MG63 (cell line): Measurements from ENCODE around the gene RGPD5. TPM values are rescaled to one million over a fixed set of nuclear protein-coding genes. Genes with fewer than 3 reads are reported as not detected.
"Not testable (repeated sequence)": the region's sequence is repeated elsewhere in the genome, so short reads cannot be mapped to it uniquely, and the experiment has no call there.

ENCODE experiments used
- DNase-seq: peaks from one replicate; pipeline ENCODE4 v3.0.0-alpha.2; 2020
- H3K27me3 ChIP-seq: fragments of 250-450 bp; sonication (Bioruptor Pico); 2 replicates; pipeline ENCODE4 v1.5.1; 2020; ENCODE audit warnings: mild to moderate bottlenecking, moderate library complexity
- H3K36me3 ChIP-seq: fragments of 250-450 bp; sonication (Bioruptor Pico); 2 replicates; pipeline ENCODE4 v1.5.1; 2020; ENCODE audit warnings: mild to moderate bottlenecking, moderate library complexity
- H3K4me3 ChIP-seq: fragments of 250-450 bp; sonication (Bioruptor Pico); 2 replicates; pipeline ENCODE4 v1.5.1; 2020; ENCODE audit warnings: mild to moderate bottlenecking, moderate library complexity
- H3K9me3 ChIP-seq: fragments of 250-450 bp; sonication (Bioruptor Pico); 2 replicates; pipeline ENCODE4 v1.5.1; 2020; ENCODE audit warnings: mild to moderate bottlenecking, moderate library complexity
- total RNA-seq: library from RNA; depleted of rRNA; stranded (reverse); fragments of >200 nt; shearing (Covaris generic); gene quantifications from 2 replicates; pipeline ENCODE4 v1.2.3, GENCODE V29; 2014; ENCODE audit warnings: low replicate concordance; rRNA removed

Gene RGPD5
- 4.9 and 8.6 TPM in 2 replicates for total RNA-seq

DNA sequence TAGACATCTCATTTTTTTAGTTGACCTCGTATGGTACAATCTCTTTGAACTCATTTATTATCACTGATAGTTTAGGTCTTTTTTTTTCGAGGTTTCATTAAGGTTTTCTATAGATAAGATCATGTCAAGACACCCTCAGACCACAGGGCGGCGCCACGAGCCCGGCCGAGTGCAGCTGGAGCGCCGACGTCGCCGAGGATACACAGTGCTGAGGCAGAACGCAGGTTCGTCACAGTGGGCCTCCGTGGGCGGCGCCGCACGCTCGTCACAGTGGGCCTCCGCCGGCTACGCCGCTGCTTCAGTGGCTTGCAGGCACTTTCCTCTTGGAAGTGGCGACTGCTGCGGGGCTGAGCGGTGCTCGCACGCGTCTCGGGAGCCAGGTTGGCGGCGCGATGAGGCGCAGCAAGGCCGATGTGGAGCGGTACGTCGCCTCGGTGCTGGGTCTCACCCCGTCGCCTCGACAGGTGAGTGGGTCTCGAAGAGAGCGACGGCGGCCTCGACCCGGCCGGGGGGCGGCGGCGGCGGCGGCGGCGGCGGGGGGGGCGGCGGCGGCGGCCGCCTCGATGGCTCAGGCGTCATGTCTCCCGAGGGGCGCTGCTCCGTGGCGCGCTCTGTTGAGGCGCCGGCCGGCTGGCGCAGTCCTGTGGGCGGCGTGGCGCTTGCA is at the start of gene RGPD5:
RGPD5 (plus strand) TSS at position 232 of the 664 bp plus-strand sequence; CDS start at position 393, 161 bp downstream.
- DNase-seq, H3K9me3 ChIP-seq, H3K4me3 ChIP-seq, H3K36me3 ChIP-seq, H3K27me3 ChIP-seq: not testable (repeated sequence)

GRCh38 chr2:109751572-109751971 is 42.5 kb upstream of the RGPD5 start:
- not testable (repeated sequence) for H3K36me3 ChIP-seq, H3K9me3 ChIP-seq, H3K4me3 ChIP-seq, DNase-seq, H3K27me3 ChIP-seq

- H3K27me3 ChIP-seq, H3K9me3 ChIP-seq, H3K4me3 ChIP-seq, DNase-seq, H3K36me3 ChIP-seq: not testable (repeated sequence)
These were observed 36.8 kb upstream of the RGPD5 start for GRCh38 chr2:109757163-109757824.

GRCh38 chr2:109760265-109761042 is 33.7 kb upstream of the RGPD5 start:
- not testable (repeated sequence) for DNase-seq, H3K36me3 ChIP-seq, H3K4me3 ChIP-seq, H3K9me3 ChIP-seq, H3K27me3 ChIP-seq

DNA sequence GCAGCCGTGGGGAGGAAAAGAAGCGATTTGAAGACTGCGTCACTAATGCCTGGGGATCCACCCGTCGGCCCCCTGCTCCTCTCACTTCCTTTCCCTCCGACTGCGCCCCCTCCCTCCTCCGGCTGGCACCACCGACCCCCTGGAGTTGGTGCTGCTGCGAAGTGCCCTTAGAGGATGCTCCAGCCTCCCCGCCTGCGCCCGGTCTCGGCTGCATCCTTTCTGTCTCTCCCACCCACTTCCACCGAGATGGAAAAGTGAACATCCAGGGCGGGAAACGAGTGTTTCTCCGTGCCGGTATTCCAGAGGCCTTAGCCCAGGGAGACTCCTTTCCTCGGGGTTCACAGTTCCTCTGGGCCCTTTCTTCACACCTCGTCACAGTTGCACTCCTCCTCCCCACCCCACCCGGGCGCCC is 33.1 kb upstream of the RGPD5 start:
- not testable (repeated sequence) for DNase-seq, H3K9me3 ChIP-seq, H3K27me3 ChIP-seq

DNA sequence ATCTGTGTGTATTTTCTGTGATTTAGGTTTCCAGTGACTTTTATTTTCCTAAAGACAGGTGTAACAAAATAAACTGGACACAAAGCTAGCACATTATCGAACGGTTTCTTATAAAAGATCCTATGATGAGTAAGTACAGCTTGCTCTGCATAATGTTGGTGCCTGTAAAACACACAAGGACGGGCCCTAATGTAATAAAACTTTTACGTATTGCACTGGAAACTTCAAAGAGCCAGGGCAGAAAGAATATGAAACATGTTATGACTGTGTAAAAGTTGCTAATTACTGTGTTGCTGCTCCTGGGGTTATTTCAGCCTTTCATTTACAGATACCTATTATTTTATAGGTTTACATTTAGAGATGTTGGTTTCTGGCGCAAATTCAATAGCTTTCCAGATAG is 32.1 kb upstream of the RGPD5 start:
- not testable (repeated sequence) for H3K9me3 ChIP-seq, H3K4me3 ChIP-seq, H3K36me3 ChIP-seq, H3K27me3 ChIP-seq, DNase-seq

More for the DNA sequence above, 33.1 kb upstream of the RGPD5 start:
- not testable (repeated sequence) for H3K4me3 ChIP-seq, H3K36me3 ChIP-seq

- not testable (repeated sequence) for H3K27me3 ChIP-seq, H3K4me3 ChIP-seq, H3K9me3 ChIP-seq, DNase-seq, H3K36me3 ChIP-seq
These were observed 28.0 kb upstream of the RGPD5 start for GRCh38 chr2:109766074-109766473.

- not testable (repeated sequence) for H3K4me3 ChIP-seq, DNase-seq, H3K27me3 ChIP-seq, H3K36me3 ChIP-seq, H3K9me3 ChIP-seq
These were observed 27.1 kb upstream of the RGPD5 start for GRCh38 chr2:109766886-109767578.

DNA sequence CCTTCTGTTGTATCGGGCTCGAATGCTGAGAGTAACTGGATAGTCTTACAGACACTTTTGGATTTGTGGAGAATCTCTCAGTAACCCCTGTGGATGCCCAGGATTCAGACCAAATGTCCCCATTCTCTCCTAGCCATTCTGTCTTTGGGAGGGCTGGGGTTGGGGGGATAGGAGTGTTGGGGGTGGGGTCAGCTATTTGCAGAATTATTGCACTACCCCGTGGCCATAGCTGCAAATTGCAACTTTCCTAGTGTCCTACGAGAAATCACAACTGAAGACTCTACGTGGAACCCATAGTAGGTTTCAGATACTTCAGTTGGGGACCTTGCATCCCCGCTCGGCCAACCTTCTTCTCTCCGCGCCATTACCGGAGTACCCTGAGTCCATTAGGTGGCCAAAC is 25.2 kb upstream of the RGPD5 start:
- not testable (repeated sequence) for DNase-seq, H3K4me3 ChIP-seq, H3K36me3 ChIP-seq, H3K27me3 ChIP-seq, H3K9me3 ChIP-seq

- not testable (repeated sequence) for H3K36me3 ChIP-seq, DNase-seq, H3K9me3 ChIP-seq, H3K27me3 ChIP-seq, H3K4me3 ChIP-seq
These were observed 15.0 kb upstream of the RGPD5 start for GRCh38 chr2:109779118-109779517.

- not testable (repeated sequence) for H3K36me3 ChIP-seq
These were observed 12.8 kb upstream of the RGPD5 start for GRCh38 chr2:109781147-109781816.

GRCh38 chr2:109782446-109782993 is 11.6 kb upstream of the RGPD5 start:
- not testable (repeated sequence) for H3K27me3 ChIP-seq, H3K4me3 ChIP-seq, H3K36me3 ChIP-seq, DNase-seq, H3K9me3 ChIP-seq

More at GRCh38 chr2:109781147-109781816, 12.8 kb upstream of the RGPD5 start:
- not testable (repeated sequence) for H3K4me3 ChIP-seq, DNase-seq, H3K27me3 ChIP-seq, H3K9me3 ChIP-seq

DNA sequence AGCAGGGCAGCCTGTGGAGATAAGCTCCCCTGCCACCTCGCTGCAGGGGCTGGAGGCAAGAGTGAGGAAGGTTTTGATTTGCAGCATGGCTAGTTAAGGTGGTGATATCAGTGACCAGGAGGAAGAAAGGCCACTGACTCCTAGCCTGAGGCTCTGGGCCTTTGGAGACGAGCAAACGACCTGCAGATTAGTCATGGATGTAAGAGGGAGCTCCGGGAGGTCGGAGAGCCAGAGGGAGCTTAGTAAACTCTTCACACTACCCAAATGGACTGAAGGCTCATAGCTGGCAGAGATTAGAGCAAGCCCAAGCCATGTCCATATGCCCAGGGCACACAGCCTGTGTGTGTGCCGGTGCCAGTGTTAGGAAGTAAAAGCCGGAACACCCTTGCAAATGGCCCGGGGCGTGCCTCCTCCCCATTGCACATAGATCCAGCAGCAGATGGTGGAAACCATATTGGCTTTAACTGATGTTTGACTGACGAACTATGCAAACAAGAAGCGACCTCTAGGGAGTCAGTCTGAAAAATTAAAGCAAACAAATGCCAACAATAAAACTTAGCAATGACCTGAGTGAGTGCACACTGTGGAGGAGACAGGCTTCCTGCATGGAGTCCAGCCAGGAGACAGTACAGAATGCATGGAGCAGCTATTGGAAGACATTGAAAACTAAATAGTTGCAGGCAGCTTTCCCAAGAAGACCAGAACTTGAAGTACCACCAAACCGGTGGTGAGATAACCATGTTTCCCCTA is 2.4 kb upstream of the RGPD5 start:
- H3K36me3 ChIP-seq, H3K27me3 ChIP-seq, H3K9me3 ChIP-seq, DNase-seq, H3K4me3 ChIP-seq: not testable (repeated sequence)

GRCh38 chr2:109792659-109793058 is 1.4 kb upstream of the RGPD5 start:
- not testable (repeated sequence) for H3K36me3 ChIP-seq, H3K27me3 ChIP-seq, H3K4me3 ChIP-seq, DNase-seq, H3K9me3 ChIP-seq

DNA sequence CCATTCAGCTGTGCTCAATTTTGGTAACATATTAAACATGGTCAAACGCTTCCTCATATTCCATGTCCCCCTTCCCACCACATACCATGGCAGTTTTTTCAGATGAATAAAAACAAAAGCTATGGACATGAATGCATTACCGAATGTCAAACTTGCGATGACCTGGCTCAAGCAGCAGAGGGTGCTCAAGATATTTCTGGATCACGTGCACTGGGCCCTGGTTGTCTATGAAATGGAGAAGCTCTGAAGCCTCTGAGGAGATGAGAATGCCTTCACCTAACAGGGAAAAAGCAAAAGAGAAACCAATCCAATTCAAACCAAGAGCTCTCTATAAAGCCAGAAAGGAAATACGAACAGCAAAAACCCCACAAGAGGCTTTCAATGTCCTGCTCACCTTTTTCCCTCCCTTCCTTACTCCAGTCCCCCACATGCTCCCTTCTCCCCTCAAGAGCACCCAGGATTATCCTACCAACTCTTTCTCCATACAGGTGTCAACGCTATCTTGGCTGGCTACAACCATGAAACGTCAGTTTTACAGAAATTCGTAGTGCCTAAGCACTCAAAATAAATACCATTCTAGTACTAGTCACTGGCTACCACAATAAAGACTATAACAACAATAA is 77.1 kb downstream of the RGPD5 start:
- not testable (repeated sequence) for H3K9me3 ChIP-seq

More for the DNA sequence above, 77.1 kb downstream of the RGPD5 start:
- not testable (repeated sequence) for H3K4me3 ChIP-seq, DNase-seq, H3K27me3 ChIP-seq, H3K36me3 ChIP-seq
